ENCODE measurements around the gene DGKB.

GRCh38 chr7:14875941-14876587, 26.5 kb downstream of the DGKB start:
- TF ChIP-seq POLR2AphosphoS5 (IDR thresholded peaks at IDR 0.05): no peak
- no peak for TF ChIP-seq EP300 (IDR thresholded peaks at IDR 0.05)
- no peak for TF ChIP-seq CTCF (IDR thresholded peaks at IDR 0.05)
- TF ChIP-seq POLR2A (IDR thresholded peaks at IDR 0.05): no peak

All from gastroesophageal sphincter (tissue), 3 donors.